ENCODE results near the gene RBM6.

Gene RBM6

DNA sequence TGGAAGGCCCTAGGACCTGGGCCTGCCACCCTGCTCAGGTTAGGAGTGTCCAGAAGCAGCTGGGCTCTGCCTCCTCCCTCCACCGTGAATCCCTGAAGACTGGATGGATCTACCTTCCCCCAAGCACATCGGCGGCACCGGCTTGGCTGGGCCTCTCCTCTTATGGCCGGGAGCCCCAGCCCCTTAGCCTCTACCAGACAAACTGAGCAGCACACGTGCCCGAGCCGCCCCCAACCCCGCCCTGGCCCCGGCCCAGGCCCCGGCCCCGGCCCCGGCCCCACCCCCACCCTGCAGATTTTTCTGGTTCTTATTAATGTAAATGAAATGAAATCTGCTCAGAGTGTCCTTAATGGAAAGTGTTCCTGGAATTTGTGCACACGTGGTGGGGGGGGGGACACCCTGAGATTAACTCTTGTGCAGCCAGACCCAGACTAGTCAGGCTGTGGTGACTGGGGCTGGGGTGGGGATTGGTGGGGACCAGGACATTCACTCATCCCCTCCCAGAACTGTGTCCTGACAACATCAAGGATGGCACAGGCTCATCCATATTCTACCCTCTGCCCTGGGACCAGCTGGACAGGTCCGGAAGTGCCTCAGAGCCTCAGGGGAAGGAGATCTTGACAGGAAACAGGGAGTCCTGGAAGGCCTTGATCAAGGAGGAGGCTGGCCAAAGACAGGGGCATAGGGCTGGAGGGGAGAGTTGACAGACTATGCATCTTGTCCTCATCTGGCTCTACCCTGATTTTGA is 184.3 kb downstream of the RBM6 start:
- in situ Hi-C loops (cut with HindIII; ENCODE audit: low sequenced_read_pairs) = no loop called here

- in situ Hi-C loops (cut with HindIII; ENCODE audit: low sequenced_read_pairs) = no loop called here
Observed at GRCh38 chr3:50124800-50125178, 184.8 kb downstream of the RBM6 start.

DNA sequence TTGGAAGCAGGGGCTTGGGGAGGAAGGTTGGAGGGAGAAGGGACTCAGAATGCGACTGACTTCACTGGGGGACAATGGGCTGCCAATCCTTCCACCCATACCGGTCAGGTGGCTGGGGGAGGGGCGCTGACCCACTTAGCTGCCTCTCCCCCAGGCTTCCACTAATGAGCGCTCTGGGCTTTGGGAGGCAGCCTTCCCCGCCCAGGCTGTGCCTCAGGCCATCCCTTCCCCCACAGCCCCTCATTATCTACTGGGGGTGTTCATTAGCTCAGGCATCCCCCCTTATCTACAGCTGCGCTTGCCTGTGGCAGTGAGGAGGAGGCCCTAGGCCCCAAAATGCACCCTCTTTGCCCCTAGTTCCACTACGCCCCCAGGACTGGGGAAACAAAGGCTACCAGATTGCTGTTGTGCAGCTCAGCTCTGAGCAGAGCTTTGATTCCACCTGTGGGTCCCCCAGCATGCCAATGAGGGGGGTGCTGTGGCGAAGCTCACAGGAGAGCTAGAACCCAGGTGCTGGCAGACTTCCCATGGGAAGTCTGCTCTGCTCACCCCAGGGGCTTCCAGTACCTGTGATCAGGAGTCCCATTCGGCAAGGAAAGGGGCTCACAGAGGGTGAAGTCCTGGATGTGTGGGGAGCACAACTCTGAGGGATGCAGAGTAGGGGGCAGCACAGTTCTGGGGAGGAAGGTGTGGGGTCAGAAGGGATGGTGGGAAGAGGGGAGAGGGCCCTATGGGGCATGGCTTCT is 185.8 kb downstream of the RBM6 start:
- in situ Hi-C loops (cut with HindIII; ENCODE audit: low sequenced_read_pairs) = no loop called here

GRCh38 chr3:50126287-50127211 is 186.6 kb downstream of the RBM6 start:
- in situ Hi-C loops (cut with HindIII; ENCODE audit: low sequenced_read_pairs) = no loop called here

Measured in DLD1 (cell line).